GM19455 (cell line): Measurements from ENCODE around the gene RFT1.
A peak's percentile ranks its signal among the peaks of the same experiment; 100 is the strongest.
"Not testable (repeated sequence)": the region's sequence is repeated elsewhere in the genome, so short reads cannot be mapped to it uniquely, and the experiment has no call there.

Experiments used
- ATAC-seq: cut with Tn5 transposase; IDR thresholded peaks from one replicate; pipeline ENCODE4 v1.9.1; 2021; ENCODE audit not compliant: unreplicated experiment

RFT1 gene

DNA sequence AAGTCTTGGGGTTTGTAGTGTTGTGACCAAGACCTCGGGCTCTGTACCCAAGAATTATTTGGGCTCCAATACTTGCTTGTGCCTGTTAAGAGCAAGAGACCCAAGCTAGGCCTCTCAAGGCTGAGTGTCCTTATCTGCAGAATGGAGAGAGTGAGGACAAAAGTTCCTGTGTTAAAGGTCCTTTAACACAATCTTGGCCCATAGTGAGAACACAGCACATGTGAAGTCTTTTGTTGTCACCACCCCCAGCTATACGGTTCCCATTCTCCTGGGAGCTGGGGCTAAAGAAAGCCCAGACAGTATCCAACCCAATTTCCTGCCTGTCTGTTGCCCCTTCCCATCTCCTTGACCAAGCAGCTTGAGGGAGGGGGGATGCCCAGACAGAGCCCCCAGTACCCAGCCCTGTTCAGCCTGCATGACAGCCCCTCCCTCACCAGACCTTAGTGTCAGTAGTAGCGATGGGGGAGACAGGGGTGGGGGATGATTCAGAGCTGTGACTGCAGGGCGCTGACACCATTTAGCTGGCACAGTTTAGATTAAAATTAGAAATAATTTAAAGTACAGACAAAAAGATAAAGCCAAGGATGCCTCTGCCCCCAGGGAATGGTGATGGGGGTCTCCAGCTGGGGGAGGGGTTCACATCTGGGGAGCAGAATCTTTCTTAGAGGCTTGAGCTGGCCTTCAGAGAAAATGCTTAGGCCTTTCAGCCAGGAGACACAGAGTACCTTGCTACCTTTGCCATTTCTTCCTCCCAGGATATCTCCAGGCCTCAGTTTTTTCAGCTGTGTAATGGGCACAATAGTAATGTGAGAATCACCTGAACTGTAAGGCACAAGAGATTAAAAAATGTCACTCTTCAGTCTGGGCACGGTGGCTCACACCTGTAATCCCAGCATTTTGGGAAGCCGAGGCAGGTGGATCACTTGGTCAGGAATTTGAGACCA is 33.5 kb upstream of the RFT1 start:
- no peak for ATAC-seq

DNA sequence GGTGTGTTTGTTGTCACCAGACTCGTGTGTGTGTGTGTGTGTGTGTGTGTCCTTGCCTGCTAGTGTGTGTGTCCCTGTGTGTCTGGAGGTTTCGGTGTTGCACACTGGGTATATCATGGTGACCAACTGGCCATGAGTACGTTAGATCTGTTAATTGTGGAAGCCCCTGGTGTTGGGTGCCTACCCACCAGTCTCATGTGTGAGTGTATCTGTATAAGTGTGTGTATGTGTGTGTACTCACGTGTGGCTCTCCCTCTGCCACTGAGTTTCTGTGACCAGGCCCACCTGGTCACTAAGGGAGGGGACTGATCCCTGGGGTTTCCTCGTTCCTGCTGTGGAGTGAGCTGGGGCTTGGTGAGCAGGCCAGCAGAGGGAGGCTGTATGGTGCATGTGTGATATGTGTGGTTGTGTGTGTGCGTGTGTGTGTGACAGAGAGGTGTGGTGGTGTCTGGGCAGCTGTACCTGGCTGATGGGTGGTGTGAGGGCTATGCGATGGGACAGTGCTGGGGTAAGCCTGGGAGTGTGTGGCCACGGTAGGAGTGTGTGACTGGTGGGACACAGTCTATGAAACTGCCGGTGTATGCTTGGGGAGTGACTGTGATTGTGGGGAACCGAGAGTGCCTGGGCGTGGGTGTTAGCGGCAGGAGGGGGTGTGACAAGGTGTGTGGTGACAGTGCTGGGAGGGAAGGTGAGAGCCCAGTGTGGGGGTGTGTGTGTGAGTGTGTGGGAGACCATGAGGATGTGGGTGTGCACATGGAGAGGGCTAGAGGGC is 32.6 kb upstream of the RFT1 start:
- peak; percentile 27 for ATAC-seq

DNA sequence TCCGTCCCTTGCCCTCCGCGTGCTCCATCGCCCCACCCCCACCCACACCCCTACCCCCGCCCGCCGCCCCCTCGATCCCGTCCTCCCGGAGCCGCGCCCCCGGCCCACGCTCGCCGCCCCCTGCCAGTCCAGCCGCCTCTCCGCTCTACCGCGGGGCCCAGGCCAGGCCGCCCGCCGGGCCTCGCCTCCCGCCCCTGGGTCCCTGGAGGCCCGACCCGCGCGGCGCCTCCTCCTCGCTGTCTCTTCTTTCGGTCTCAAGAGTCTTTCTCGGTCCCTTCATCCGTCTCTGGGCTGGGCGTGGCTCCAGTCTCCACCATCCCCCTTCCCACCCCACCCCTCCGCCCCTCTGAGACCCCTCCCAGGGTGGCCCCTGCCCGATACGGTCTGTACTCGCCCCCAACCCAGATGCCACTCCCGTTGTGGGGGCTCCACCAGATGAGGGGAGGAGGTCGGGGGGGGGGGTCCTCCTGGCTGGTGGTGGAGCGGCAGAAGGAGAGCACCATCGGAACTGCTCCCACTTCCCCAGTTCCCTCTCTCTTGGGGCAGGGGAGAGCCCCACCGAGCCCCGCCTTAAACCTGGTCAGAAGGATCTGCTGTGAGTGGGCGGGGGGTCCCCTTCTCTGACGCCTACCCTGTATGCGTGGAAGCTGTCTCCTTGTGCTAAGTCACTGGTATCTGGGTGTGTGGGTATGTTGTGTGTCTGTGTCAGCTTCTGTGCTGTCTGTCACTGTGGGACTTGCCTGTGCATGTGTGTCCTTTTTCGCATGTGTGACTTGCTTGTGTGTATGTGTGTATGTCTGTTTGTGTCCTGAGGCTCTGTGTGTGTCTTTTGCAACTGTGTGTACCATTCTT is 31.8 kb upstream of the RFT1 start:
- no peak for ATAC-seq

DNA sequence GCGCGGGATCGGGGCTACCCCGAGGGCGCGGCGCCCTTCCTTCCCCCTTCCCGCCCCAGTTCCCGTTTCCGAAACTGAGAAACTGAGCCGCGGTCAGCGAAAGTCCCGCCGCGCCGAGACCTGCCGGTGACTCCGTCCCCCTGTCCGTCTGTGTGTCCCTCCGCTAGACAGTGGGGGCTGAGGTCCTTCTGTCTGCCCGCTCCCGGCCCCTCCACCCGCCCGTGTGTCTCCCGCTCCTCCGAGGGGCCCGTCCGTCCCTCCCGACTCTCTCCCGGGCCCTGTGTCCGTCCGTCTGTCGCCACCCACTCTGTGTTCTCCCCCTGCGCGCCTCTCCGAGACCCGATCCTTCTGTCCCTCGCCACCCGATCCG is 31.2 kb upstream of the RFT1 start:
- no peak for ATAC-seq

DNA sequence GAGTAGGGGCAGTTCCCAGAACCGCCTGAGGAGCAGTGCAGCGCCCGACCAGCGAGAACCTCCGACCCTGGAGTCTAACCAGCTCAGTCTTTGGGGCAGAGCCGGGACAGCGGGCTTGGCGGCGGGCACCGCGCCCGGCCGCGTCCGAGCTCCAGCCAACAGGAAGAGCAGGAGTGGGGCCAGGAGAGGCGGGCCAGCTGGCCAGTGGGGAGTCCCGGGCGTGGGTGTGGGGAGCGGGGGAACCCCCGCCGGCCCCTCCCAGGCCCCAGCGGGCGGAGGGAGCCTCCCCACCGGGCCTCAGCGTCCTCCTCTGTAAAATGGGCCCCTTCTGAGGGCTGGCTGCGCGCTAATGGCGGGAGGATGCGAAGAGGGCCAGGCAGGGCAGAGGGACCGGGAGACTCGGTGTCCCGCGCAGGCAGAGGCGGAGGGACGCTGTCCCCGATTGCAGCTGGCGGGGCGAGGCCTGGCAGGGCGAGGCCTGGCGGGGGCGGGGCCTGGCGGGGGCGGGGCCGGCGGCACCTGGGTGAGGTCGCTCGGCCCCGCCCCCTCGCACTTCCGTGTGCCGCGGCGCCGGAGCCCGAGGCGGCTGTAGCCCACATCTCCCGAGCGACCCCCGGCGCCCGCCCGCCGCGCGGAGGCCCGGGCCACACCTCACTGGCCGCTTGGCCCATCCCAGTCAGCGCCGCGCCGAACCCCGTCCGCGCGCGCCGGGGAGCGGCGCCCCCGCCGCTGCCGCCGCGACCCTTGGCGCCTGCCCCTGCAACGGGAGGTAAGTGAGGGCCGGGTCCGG is 30.6 kb upstream of the RFT1 start, which contains the start of gene PRKCD:
Gene PRKCD (plus strand): TSS at position 550 of the 790 bp plus-strand sequence. CDS start 17,214 bp downstream, outside the sequence.
- peak; percentile 58 for ATAC-seq

DNA sequence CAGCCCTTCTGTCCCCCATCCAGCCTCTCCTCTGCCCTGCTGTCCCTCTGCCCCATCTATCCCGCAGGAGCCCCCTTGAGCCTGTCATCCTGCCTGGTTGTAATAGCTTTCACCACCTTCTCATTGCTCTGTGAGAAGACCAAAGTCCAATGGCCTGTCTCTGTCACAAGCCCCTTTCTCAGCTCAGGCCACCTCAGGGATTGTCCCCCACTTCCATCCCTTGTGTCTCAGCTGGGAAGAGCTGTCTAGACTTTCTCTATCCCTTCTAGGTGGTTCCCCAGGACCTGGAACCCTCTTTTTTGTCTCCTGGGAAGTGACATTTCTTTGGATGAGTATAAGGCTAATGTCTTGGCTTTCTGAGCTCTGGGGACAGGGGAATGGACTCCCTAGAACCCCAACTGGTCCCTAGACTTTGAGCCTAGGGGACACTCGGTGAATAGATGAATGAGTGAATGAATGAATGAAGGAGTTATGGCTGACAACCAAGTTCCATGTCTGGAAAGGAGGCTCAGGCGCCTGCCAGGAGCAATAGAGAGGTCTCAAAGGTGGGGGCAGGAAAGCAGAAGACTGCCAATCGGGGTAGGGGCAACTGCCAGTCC is 29.9 kb upstream of the RFT1 start:
- no peak for ATAC-seq

DNA sequence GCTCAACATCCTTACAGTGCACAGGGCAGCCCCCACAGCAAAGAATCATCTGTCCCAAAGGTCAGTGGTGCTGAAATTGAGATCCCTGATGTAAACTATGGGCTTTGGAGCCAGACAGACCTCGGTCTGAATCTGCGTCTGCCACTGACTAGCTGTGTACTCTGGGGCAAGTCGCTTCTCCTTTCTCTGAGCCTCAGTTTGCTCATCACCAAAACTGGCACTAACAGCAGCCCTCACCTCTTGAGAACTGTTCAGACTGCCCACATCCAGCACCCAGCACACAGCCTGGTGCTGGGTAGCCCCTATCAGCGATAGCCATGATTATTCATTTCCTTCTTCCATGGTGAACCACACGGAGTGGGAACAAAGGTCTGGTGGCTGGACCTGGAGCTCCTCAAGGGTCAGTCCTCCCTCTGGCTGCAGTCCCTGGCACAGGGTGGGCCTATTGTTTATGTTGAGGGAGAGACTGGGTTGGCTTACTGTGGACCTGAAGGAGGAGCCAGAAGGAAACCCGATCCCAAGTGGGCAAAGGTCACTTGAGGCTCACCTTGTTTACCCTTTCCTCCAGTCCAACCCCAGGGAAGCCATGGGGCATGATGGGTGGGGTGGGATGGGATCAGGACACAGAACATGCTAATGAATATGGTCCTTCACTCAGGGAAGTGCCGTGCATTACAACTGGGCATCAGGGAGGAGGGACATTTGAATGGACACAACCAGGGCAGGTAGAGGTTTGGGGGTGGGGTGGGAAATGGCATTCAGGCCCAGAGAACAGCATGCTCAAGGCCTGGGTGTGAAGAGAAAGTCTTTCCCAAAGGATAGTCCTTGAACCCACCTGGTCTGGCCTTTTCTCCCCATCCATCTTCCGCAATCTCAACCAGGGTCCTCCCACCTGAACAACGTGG is 29.2 kb upstream of the RFT1 start:
- ATAC-seq = no peak

DNA sequence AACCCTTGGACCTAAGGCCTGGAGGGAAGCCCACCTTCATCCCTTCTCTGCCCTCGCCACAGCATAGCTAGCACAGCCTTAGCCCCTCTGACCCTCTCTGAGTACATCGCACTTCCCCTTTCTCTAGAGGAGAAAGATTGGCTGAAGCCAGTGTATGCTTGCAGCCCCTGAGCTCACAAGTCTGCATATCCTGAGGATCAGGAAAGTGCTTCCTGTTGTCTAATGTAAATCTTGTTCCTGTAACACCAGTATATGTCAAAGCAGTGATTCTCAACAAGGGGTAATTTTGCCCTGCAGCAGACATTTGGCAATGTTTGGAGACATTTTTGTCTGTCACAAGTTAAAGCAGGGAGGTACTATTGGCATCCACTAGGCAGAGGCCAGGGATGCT is 28.5 kb upstream of the RFT1 start:
- ATAC-seq = no peak

DNA sequence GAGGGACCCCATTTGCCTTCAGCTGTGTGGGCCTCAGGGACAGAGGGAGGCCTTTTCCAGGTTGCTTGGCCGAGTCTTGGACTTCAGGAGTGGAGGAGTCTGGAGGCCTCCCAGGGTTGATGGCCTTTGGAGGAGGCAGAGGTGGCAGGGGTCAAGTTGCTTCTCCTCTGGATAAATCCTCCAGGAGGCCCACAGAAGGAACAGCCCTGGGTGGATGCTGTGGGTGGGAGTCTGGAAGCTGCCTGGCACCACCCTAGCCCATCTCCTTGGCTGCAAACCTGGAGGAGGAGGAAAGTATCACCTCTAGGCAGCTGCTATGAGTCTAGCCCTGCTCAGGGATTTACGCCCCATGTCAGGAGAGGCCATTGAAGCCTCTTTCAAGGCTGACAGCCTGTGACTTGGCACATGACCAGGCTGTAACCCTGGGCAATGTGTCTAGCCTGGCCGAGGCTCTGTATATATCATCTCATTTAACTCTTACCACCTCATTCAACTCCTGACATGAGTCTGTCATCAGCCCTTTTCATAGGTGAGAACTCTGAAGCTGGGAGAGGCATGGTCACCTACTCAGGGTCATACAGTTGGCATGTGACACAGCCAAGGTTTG is 27.8 kb upstream of the RFT1 start:
- no peak for ATAC-seq

DNA sequence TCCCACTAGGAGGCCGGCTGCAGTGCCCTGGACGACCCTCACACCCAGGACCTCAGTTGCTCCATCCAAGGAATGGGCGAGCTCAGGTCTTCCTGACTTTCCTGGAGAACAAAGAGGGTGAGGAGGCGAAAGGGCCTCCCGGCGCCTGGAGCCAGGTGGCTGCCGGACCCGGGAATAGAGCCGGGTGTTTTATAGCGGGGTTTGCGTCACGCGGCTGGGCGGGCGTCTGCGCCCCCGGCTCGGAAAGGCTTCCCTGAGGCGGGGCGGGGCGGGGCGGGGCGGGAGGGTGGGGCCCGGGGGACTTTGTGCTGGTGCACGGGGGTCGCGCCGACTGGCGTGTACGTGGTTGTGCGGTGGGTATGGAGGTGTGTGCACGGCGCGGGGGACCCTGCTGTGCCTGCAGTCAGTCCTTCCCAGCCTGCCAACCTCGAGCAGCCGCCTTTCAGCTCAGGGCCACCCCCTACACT is 26.2 kb upstream of the RFT1 start:
- no peak for ATAC-seq

DNA sequence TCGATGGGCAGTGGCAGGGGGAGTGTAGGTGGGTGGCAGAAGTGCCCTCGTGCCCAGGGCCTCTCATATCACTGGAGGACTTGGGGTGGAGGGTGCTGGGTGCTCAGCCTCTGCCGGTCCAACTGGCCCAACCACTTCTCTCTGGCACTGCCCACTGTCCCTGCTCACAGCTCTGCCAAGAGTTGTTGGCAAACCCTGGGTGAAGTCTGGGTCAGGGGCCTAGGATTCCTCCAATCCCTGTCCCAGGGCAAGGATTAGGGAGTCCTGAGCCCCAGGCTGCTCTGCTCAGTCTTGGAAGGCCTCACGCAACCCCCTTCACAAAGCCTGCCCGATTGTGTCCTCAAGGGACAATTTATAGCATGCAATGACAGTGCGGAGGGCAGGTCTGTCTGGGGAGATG is 25.5 kb upstream of the RFT1 start:
- ATAC-seq = no peak

DNA sequence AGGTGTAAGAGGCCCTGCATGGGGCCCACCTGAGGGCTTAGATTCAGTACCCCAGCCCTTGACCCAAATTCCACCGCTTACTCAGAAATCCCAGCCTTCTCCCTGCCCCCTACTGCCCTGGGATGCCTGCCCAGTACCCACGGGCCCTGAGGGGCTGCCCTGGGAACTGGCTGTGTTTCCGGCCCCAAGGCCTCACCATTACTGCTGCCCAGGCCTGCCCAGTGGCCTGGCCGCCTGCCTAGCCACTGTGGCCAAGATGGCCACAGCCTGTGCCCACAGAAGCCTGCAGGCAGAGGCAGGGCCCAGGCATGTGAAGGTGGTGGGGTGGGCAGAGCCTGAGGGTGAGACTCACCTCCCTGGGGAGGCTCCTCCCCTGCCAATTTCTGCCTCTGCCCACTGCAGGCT is 24.6 kb upstream of the RFT1 start:
- ATAC-seq = no peak

DNA sequence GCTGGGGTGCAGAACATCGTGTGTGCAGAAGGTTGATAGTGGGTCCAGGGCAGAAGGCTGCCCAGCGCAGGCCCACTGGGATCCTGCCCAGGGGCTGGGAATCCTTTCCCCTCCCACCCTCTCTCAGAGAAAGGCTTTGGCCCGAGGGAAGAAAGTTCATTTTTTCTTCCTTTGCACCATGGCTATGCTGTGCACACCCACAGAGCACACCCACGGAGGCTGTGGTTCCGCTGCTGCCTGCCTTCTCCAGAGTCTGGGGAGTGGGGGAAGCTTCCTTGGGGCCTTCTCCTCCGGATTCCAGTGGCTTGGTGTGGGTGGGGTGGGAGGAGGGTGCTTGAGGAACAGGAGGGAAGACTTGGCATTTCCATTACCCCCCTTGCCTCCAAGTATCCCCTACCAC is 23.7 kb upstream of the RFT1 start:
- no peak for ATAC-seq

DNA sequence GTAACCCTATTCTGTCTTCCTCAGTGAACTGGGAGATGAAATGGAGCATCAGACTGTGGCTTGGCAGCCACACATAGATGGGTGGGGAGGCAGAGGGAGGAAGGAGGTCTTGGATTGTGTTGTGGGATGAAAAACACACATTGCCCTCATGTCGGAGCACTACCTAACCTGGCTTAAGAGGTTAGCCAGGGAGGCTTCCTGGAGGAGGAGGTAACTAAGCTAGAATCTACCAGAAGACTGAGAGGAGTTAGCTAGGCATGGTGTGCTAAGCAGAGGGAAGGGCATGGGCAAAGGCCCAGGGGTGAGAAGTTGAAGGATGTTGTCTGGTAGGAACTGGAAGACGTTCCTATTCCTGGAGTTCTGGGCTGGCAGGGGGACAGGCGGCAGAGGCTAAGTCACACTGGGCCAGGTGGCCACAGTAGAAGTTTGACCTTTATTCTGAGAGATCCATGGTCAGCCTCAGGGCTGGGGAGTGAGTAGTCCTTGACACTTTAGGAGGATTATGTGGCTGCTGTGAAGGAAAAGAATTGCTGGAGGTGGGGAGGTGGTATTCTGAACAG is 23.1 kb upstream of the RFT1 start:
- ATAC-seq = no peak

DNA sequence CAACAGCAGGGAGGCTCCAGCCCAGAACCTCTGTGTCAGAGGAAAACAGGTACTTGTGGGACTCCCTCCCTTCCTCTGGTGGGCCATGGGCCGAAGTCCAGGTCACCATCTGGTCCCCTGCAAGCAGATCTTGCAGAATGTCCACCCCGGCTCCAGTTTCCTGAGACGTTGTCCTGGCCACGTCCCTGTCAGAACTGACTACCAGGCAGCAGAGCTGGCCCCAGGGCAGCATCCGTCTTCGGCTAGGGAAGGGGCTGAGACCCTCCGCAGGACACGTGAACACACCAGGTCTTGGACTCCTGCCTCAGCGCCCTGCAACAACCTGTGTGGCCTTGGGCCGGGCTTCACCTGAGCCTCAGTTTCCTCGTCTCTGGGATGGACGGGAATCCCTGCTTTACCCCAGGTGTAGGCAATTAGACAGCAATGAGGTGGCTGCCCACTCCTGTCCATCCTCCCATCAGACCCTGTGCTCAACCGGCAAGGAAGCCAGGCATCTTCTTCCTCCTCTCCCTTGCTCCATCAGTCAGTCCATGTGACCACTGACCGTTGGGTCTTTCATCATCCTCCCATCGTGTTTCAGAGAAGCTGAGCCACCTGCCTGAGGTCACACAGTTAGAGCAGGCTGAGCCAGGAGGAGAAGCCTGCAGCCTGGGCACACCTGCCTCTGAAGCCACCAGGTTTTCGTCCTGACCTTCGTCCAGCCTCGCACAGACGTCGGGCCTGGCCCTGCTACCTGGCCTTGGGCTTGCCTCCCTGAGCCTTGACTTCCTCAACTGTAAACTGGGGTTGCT is 21.8 kb upstream of the RFT1 start:
- no peak for ATAC-seq

DNA sequence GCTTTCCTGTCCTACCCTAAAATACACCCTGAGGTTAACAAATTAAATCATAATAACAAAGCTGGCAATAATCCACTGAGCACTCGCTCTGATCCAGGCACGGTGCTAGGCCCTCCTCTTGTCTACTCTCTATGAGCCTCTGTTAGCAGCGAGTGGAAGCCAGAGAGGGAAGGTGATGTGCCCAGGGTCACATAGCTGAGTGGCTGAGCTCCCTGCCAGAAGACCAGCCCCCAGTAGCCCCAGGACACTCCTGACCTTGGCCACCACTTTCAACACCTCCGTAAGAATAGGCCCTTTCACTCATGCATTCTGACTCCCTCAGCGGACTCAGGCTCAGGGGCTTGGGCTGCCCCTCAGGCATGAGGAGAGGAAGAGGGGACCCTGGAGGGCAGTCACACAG is 21.2 kb upstream of the RFT1 start:
- no peak for ATAC-seq

DNA sequence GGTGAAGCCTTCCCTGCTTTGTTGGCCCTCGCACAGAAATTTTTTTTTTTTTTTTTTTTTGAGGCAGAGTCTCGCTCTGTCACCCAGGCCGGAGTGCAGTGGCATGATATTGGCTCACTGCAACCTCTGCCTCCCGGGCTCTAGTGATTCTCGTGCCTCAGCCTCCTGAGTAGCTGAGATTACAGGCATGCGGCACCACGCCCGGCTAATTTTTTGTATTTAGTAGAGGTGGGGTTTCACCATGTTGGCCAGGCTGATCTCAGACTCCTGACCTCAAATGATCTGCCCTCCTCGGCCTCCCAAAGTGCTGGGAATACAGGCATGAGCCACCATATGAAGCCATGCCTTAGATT is 20.8 kb upstream of the RFT1 start:
- not testable (repeated sequence) for ATAC-seq
